HG03469 (cell line): ENCODE data around the gene ELMO1.
"Not testable (repeated sequence)": the region's sequence is repeated elsewhere in the genome, so short reads cannot be mapped to it uniquely, and the experiment has no call there.

Source experiments
- ATAC-seq: cut with Tn5 transposase; IDR thresholded peaks from one replicate; pipeline ENCODE4 v1.9.1; 2021; ENCODE audit warnings: mild to moderate bottlenecking, moderate library complexity, moderate number of reproducible peaks; ENCODE audit not compliant: unreplicated experiment

Gene ELMO1

DNA sequence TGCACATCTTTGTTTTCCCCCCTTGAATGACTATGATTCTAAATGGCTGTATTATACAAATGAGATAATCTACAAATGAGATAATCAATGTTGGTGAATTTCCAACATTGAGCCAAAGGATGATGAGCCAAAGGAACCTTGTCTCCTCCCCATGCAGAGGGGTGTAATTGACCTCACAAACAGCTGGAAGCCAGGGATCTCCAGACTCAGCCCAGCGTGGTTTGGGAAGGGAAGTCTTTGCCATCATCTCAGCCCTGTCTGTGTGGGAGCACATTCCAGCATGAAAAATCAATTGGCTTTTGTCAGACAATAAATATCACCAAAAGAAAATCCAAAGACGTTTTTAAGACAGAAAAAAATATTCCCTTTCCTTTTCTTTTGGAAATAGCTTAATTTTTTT lies 452.9 kb downstream of the ELMO1 start:
- no peak for ATAC-seq

DNA sequence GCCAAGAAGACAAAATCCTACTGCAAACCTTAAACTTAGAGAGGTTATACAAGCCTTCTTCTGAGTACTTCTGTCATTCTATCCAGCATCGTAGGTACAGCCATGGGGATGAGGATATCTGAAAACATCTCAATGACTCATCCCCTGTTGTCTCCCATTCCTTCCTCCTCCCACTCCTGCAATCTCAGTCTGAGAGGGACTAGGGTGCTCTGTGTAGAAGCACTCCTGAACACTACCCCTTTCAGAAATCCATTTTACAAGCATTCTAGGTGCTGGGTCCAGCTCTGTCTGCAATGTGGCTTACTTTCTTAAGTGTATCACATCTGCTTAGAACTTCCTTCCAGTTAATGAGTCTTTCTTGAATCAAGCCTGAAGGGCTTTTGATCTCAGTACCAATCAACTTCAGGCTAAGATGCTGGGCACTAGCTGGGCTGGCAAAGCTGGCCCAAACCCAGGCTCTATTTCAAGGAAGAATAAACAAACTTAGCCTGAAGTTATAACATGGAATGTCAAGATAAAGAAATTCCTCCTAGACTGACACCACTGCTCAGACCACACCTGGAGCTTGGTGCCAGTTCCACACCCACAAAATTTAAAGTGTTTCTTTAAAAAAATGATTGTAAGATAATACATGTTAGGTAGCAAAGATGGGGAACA lies 454.1 kb downstream of the ELMO1 start:
- ATAC-seq, result no peak

GRCh38 chr7:36986948-36987724 lies 461.5 kb downstream of the ELMO1 start:
- ATAC-seq, result peak; percentile 44

DNA sequence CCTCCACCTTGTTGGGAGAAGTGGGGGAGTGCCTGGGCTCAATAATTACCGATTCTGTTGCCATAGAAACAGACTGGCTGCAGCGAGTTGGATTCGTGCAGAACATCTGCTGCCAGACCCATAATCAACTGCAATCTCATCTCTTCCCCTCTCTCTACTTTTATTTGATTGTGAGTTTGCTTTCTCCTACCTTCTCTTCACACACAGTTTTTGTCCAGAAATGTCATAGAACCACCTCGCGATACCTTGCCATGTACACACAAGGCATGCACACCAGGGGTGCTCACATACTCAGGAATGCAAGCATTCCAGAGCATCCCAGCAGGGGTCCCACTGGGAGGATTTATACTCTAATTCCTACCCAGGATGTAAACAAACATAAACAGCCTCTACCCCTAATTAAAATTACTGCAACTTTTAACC lies 462.1 kb downstream of the ELMO1 start:
- ATAC-seq, result no peak

DNA sequence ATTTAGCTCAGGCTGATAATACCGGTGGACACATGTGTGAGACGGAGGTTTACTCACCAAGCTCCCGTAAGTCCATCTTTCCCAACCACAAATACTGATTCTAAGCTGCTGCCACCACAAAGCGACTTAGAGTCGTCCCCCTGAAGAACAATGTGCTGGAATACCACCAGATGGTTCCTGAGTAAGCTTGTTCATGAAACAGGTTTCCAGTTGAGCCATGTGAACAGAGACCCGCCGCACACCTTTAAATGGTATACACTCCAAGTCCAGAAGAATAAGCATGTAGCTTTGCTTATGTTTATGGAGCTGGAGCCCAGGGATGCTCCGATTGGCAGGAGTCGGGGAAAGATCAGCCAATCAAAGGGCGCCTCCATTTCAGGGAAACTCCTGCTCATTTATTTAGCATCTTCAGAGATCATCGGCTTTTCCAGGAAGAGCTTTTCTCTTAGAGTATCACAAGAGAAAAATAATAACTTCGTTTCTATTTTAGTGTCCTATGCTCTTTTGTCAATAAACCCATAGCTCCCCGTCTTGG lies 462.7 kb downstream of the ELMO1 start:
- no peak for ATAC-seq

GRCh38 chr7:36985316-36985715 lies 463.3 kb downstream of the ELMO1 start:
- no peak for ATAC-seq

DNA sequence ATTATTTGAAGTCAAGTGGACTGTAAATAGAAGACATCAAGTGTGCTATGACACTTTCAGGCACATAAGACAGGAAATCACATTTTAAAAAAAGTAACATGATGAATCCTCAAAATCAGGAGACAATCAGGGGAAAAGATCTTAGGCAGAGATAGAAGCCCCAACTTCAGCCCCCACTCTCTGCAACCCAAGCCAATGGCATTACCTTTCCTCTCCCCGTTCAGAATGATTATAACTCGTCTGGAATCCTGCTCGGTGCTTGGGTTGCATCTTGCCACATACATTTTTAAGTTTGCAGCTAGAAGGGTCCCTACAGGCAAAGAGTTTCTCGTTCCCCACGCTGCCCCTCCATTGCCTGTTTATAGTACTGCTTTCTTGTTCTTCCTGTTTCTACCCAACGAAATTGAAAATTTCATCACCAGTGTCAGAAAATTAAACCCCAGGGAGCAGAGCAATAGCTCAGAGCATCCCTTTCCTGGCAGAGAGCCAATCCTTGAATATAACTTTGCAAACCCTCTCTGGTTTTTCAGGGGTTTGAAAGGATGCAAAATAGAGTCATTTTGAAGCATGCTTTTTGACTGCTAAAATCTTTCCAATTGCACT lies 463.9 kb downstream of the ELMO1 start:
- ATAC-seq, result no peak

DNA sequence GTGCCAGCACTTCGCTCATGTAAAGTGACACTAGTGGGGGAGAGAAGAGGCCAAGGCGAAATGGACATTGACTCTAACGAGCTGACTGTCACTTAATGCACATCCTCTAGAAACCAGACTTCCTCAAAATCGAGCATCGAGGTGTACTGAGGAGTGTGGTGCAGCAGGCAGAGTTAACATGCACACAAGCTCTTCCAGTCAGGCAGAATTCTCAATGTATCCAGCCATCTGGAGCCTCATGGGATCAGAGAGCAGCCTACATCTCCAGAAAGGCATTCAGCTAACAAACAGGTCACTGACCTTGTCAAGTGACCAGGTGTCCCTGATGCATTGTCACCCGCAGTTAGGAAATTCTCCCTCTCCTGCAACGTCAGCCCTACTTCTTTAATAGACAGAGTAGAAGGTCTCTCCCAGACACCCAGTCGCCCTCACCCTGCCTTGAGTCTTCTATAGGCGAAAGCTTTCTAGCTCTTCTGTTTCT lies 464.6 kb downstream of the ELMO1 start:
- ATAC-seq, result no peak

GRCh38 chr7:36982766-36983165 lies 465.9 kb downstream of the ELMO1 start:
- no peak for ATAC-seq

DNA sequence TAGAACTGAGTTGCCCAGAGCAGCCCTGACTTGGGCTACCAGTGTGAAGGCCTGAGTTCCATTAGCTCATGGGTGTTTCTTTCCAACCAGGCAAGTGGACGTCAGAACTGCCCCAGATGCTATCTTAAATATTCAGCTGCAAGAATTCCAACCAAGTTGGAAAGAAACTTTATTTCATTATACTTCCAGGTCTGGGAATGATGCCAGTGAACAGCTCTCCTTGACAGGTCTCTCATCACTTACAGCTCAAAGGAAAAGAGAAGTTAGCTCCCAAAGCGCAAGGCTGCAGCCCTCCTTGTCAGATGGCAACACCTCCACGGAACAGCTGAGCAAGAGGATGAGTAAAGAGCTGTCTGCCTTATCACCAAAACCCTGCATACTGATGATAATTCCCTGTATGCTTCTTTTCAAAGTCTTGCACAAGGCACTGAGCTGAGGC lies 468.8 kb downstream of the ELMO1 start:
- no peak for ATAC-seq

- ATAC-seq, result no peak
These were observed 470.2 kb downstream of the ELMO1 start for GRCh38 chr7:36978461-36978860.

DNA sequence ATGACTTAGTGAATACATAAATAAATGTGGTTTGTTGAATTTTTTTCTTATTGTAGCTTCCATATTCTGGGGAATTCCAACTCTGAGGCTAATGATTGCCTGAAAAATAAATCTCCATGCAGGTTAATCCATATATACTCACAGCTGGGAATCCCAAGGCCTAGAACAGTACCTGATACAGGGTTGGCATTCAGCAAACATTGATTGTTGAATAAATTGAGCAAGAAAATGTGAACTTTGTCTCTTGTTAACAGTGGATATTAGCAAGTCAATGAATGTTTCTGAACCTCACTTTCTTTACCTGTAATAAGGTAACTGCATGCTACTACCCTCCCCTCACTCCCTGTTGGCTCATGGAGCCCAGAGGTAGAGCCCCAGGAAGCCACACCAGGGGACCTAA lies 470.8 kb downstream of the ELMO1 start:
- ATAC-seq, result no peak

- not testable (repeated sequence) for ATAC-seq
These were observed 475.1 kb downstream of the ELMO1 start for GRCh38 chr7:36973534-36973933.

DNA sequence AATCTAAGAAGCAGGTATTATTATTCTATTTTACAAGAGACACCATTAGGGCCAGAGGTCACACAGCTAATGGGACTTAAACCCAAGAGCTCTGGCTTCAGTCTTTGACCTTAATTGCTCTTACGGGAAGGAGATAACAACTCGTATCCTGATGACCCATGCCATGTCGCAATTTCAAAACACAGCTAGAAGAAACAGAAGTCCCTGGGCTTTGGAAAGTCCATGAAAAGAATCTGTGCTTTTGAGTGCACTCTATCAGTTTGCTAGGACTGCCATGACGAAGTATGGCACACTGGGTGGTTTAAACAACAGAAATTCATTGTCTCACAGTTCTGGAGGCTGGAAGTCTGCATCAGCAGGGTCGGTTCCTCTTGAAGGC lies 476.5 kb downstream of the ELMO1 start:
- no peak for ATAC-seq

- ATAC-seq, result no peak
These were observed 477.0 kb downstream of the ELMO1 start for GRCh38 chr7:36971515-36972139.

DNA sequence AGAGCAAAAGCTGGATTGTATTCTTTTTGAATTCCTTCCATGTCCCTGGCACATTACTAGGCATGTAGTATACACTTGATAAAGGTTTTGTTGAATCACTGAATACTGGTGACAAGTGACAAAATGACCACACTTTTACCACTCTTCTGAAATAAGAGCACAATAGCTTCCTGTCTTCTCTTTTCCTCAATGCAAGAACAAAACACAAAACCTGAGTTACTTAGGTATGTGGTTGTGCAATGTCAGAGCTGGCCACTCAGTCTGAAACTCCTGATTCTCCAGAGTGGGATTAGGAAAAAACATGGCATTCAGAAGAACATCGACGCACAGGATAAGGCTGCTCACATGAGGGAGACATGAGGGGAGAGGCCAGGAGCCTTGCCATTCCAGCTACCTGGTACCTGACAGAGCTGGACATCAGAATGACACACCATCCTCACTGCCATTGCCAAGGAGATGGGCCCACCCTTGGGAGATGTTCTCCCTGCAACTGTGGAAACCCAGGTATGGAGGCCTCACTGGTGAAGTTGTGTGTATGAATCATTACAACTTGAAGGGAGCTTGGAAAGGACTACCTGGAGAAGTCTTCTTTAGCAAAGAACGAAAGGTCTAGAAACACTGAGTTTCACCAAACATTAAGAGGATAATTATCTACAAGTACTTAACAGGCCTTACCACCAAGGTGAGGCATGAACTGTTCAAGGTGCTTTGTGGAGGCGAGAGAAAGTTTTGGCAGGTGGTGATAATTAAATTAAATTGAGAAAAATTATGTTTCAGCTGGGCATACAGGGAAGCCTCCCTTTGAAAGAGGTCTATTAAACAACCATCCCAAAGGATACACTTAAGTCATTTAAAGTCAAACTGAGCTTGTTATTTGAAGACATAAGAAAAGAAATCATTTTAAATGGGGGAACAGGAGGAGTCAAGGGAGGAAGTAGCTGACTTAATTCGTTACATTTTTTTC lies 477.8 kb downstream of the ELMO1 start:
- no peak for ATAC-seq

DNA sequence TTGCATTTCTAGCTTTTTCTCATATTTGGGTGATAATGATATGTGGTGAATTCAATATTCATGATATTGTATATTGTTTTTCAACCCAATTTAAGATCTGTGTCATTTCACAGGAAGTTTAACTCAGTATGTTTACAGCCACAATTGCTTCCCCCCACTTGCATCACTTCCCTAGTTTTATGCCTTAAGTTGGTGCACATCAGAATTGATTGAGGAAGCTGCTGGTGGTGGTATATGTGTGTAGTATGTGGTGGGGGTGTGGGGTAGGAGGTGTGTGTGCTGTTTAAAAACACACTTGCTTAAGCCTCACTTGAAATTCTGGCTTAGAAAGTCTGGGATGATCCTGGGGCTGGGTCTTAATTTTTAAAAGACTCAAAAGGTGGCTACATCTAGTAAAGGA lies 479.3 kb downstream of the ELMO1 start:
- no peak for ATAC-seq

GRCh38 chr7:36967387-36967786 lies 481.3 kb downstream of the ELMO1 start:
- ATAC-seq, result no peak

DNA sequence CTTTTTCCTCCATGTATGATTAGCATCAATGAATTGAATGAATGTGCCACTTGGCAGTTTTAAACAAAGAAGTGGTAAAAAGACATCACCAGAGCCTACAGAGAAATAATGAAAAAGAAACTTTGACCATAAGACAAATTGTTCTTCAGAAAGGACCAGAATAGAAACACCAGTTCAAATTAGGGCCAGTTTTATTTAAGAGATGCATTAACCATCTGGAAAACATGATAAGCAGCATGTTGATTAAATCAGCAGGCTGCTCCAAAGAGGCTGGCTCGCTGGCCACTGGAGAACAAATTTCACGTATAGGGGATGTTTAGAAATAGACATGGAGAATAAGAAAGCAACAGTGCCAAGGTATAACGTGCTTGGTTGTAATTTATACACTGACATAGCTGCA lies 482.0 kb downstream of the ELMO1 start:
- no peak for ATAC-seq

DNA sequence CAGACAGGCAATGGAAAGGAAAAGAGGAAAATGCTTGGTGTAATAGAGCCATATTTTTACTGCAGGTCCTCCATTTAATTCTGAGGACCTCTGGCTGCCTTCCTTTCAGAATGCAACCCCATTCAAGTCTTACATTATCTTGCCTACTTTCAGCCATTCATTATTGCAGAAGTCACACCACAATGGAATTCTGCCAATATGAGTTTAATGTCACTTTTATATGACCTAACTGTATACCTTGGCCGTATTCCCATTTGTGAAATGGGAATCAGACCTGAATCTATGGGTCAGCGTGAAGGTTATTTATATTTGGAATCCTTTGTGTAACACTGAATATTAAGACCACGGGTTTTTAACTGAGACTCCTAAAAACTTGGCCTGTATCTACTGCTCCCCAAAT lies 482.6 kb downstream of the ELMO1 start:
- no peak for ATAC-seq
